A673 (cell line): ENCODE measurements around the gene ARHGEF7. TPM values are rescaled to one million over a fixed set of nuclear protein-coding genes. Genes with fewer than 3 reads are reported as not detected.
A peak's percentile ranks its signal among the peaks of the same experiment; 100 is the strongest.

Experiments
- BruUV-seq: library from RNA; stranded (reverse); fragments of 400-500 nt; replicated peaks from 2 replicates; lab custom pipeline; 2021; lab: Mats Ljungman, UMichigan
- CTCF ChIA-PET: fragments of 300-600 bp; sonication (Branson Sonifier 250); formaldehyde crosslinking; loops from one replicate; lab custom pipeline; 2022; ENCODE audit warnings: antibody characterized with exemption; lab: Charles Lee
- POLR2A ChIA-PET: fragments of 300-600 bp; sonication (Branson Sonifier 250); formaldehyde crosslinking; loops from one replicate; lab custom pipeline; 2022; ENCODE audit warnings: antibody characterized with exemption; ENCODE audit not compliant: low non-redundant PET; lab: Charles Lee
- DNase-seq: peaks from one replicate; pipeline ENCODE4 v3.0.0-alpha.2; 2015; ENCODE audit warnings: low spot score
- H3K27ac ChIP-seq: fragments of 200-600 bp; sonication (generic); 2 replicates; pipeline ENCODE4 v1.5.1; 2016; ENCODE audit warnings: mixed run types, low read depth, mild to moderate bottlenecking, mixed read lengths, antibody characterized with exemption, low read length; ENCODE audit not compliant: poor library complexity, severe bottlenecking
- H3K27me3 ChIP-seq: fragments of 200-600 bp; sonication (generic); replicated peaks from 2 replicates; pipeline ENCODE4 v1.6.1; 2017; ENCODE audit warnings: mixed run types, low read depth, mild to moderate bottlenecking, mixed read lengths, antibody characterized with exemption, low read length; ENCODE audit not compliant: insufficient read depth, poor library complexity
- H3K36me3 ChIP-seq: fragments of 200-600 bp; sonication (generic); 2 replicates; pipeline ENCODE4 v1.6.1; 2016; ENCODE audit warnings: mixed run types, mild to moderate bottlenecking, mixed read lengths, antibody characterized with exemption, low read length; ENCODE audit not compliant: insufficient read depth, poor library complexity, severe bottlenecking
- H3K4me1 ChIP-seq: fragments of 200-600 bp; sonication (generic); 2 replicates; pipeline ENCODE4 v1.6.1; 2017; ENCODE audit warnings: mixed run types, mild to moderate bottlenecking, mixed read lengths, antibody characterized with exemption, low read length; ENCODE audit not compliant: insufficient read depth, poor library complexity, severe bottlenecking
- H3K4me3 ChIP-seq: fragments of 200-600 bp; sonication (generic); 2 replicates; pipeline ENCODE4 v1.5.1; 2016; ENCODE audit warnings: low read depth, mixed run types, mild to moderate bottlenecking, mixed read lengths, low read length; ENCODE audit not compliant: poor library complexity, severe bottlenecking
- H3K9me3 ChIP-seq: fragments of 200-600 bp; sonication (generic); 2 replicates; pipeline ENCODE4 v1.6.1; 2016; ENCODE audit warnings: mixed run types, low read depth, mild to moderate bottlenecking, mixed read lengths, antibody characterized with exemption, low read length; ENCODE audit not compliant: poor library complexity, severe bottlenecking
- CTCF ChIP-seq: fragments of 300-800, 200-600 bp; sonication (generic); conservative IDR thresholded peaks from 2 replicates; pipeline ENCODE4 v1.5.1; 2017; ENCODE audit warnings: low read depth, mild to moderate bottlenecking, antibody characterized with exemption, low read length, moderate library complexity, mixed read lengths
- EZH2 ChIP-seq: fragments of 200-600 bp; sonication (generic); IDR thresholded peaks from 2 replicates; pipeline ENCODE4 v1.6.1; 2017; ENCODE audit warnings: borderline replicate concordance, low read depth, mild to moderate bottlenecking, mixed read lengths, antibody characterized with exemption, low read length; ENCODE audit not compliant: poor library complexity, severe bottlenecking
- intact Hi-C: fragments of 100-400 bp; cut with micrococcal nuclease; formaldehyde crosslinking; loops from one replicate; pipeline ENCODE4 v1.10.0; 2022; ENCODE audit not compliant: unreplicated experiment
- total RNA-seq: library from RNA; stranded (reverse); gene quantifications from 2 replicates; pipeline ENCODE4 v1.2.3, GENCODE V29; 2021

The ARHGEF7 gene
- total RNA-seq, 1 experiment from 2014 or later: 39.9 TPM

GRCh38 chr13:111095031-111095840 is 19.9 kb upstream of the ARHGEF7 start:
- no peak for DNase-seq
- no peak overlapping the region for H3K4me3 ChIP-seq
- TF ChIP-seq EZH2 (no peak), CTCF (no peak)
- no peaks in the 10 kb centered on the region for H3K9me3 ChIP-seq
- CTCF ChIA-PET: no interaction called here
- H3K36me3 ChIP-seq: no peaks in the 10 kb centered on the region
- H3K27ac ChIP-seq: no peak overlapping the region
- POLR2A ChIA-PET: no interaction called here
- intact Hi-C loops: no loop called here
- H3K27me3 ChIP-seq: peaks cover 100% of the 10 kb centered on the region
- no TSS peak for BruUV-seq
- H3K4me1 ChIP-seq: no peaks in the 10 kb centered on the region

GRCh38 chr13:111095911-111096501 is 19.1 kb upstream of the ARHGEF7 start:
- Histone ChIP-seq H3K27me3 (peaks cover 96% of the 10 kb centered on the region), H3K4me3 (no peak overlapping the region), H3K36me3 (no peaks in the 10 kb centered on the region), H3K27ac (no peak overlapping the region), H3K4me1 (no peaks in the 10 kb centered on the region), H3K9me3 (no peaks in the 10 kb centered on the region)
- TF ChIP-seq EZH2 (no peak), CTCF (no peak)
- ChIA-PET CTCF (no interaction called here), POLR2A (no interaction called here)
- intact Hi-C loops: no loop called here
- BruUV-seq: no TSS peak
- DNase-seq: no peak

GRCh38 chr13:111099290-111099689 is 15.8 kb upstream of the ARHGEF7 start:
- TF ChIP-seq EZH2: no peak
- TF ChIP-seq CTCF: no peak
- no TSS peak for BruUV-seq
- no peaks in the 10 kb centered on the region for H3K9me3 ChIP-seq
- H3K36me3 ChIP-seq: no peaks in the 10 kb centered on the region
- no peak overlapping the region for H3K4me3 ChIP-seq
- H3K27me3 ChIP-seq: peaks cover 83% of the 10 kb centered on the region
- ChIA-PET POLR2A (no interaction called here), CTCF (no interaction called here)
- H3K4me1 ChIP-seq: no peaks in the 10 kb centered on the region
- DNase-seq: peak; percentile 12
- H3K27ac ChIP-seq: no peak overlapping the region
- intact Hi-C loops: no loop called here
